ENCODE measurements around the gene JAK2.
"Not testable (repeated sequence)": the region's sequence is repeated elsewhere in the genome, so short reads cannot be mapped to it uniquely, and the experiment has no call there.

Gene JAK2

GRCh38 chr9:4980086-4980727 lies 4.9 kb upstream of the JAK2 start:
- no peak for DNase-seq (ENCODE audit: low read depth in 2 of 2)

- DNase-seq (ENCODE audit: low read depth in 2 of 2): no peak
Observed at GRCh38 chr9:4982721-4983482, 2.2 kb upstream of the JAK2 start.

GRCh38 chr9:4983601-4984165 lies 1.4 kb upstream of the JAK2 start:
- no peak for DNase-seq (ENCODE audit: low read depth in 2 of 2)

- DNase-seq (ENCODE audit: low read depth in 2 of 2): no peak
Observed at GRCh38 chr9:4984171-4984620, 876 bp upstream of the JAK2 start.

- DNase-seq (ENCODE audit: low read depth in 2 of 2): no peak
Observed at GRCh38 chr9:4985386-4986266, 554 bp downstream of the JAK2 start.

GRCh38 chr9:4986296-4986695 lies 1.2 kb downstream of the JAK2 start:
- no peak for DNase-seq (ENCODE audit: low read depth in 2 of 2)

GRCh38 chr9:4986783-4987182 lies 1.7 kb downstream of the JAK2 start:
- DNase-seq (ENCODE audit: low read depth in 2 of 2): no peak

- peak in 1 of 2 donors; percentile 62 for DNase-seq (ENCODE audit: low read depth in 2 of 2)
Observed at GRCh38 chr9:4987961-4988421, 2.9 kb downstream of the JAK2 start.

GRCh38 chr9:4992872-4993271 lies 7.8 kb downstream of the JAK2 start:
- DNase-seq (ENCODE audit: low read depth in 2 of 2): no peak

GRCh38 chr9:4994166-4994890 lies 9.3 kb downstream of the JAK2 start:
- DNase-seq (ENCODE audit: low read depth in 2 of 2): no peak

- no peak for DNase-seq (ENCODE audit: low read depth in 2 of 2)
Observed at GRCh38 chr9:4997196-4997595, 12.1 kb downstream of the JAK2 start.

GRCh38 chr9:4997631-4998030 lies 12.6 kb downstream of the JAK2 start:
- DNase-seq (ENCODE audit: low read depth in 2 of 2): no peak

GRCh38 chr9:5002811-5003210 lies 17.7 kb downstream of the JAK2 start:
- DNase-seq (ENCODE audit: low read depth in 2 of 2): no peak

GRCh38 chr9:5004481-5004880 lies 19.4 kb downstream of the JAK2 start:
- no peak for DNase-seq (ENCODE audit: low read depth in 2 of 2)

- no peak for DNase-seq (ENCODE audit: low read depth in 2 of 2)
Observed at GRCh38 chr9:5008202-5008601, 23.1 kb downstream of the JAK2 start.

GRCh38 chr9:5013374-5013773 lies 28.3 kb downstream of the JAK2 start:
- no peak for DNase-seq (ENCODE audit: low read depth in 2 of 2)

GRCh38 chr9:5015934-5016333 lies 30.9 kb downstream of the JAK2 start:
- no peak for DNase-seq (ENCODE audit: low read depth in 2 of 2)

- no peak for DNase-seq (ENCODE audit: low read depth in 2 of 2)
Observed at GRCh38 chr9:5025416-5025815, 40.3 kb downstream of the JAK2 start.

- DNase-seq (ENCODE audit: low read depth in 2 of 2): not testable (repeated sequence)
Observed at GRCh38 chr9:5031941-5032340, 46.9 kb downstream of the JAK2 start.

- no peak for DNase-seq (ENCODE audit: low read depth in 2 of 2)
Observed at GRCh38 chr9:5040730-5041389, 55.8 kb downstream of the JAK2 start.

Measured in stimulated activated CD4-positive, alpha-beta T cell treated with anti-CD3 and anti-CD28 coated beads, Interleukin-1b, Interleukin-23, amount 100 ng/mL, for 4 hours (primary cell).